KMS-11 (cell line): Measurements from ENCODE around the gene EBLN2.

Experiments
- H2AFZ ChIP-seq: fragments of 200-600 bp; sonication (generic); 2 replicates; pipeline ENCODE4 v1.6.1; 2016; ENCODE audit warnings: antibody characterized with exemption, mixed run types, low read depth
- H3K27ac ChIP-seq: fragments of 200-600 bp; sonication (generic); 2 replicates; pipeline ENCODE4 v1.6.1; 2016; ENCODE audit warnings: mild to moderate bottlenecking, mixed run types
- H3K27me3 ChIP-seq: fragments of 200-600 bp; sonication (generic); 2 replicates; pipeline ENCODE4 v1.6.1; 2017; ENCODE audit warnings: mild to moderate bottlenecking, low read depth, mixed run types, moderate library complexity; ENCODE audit not compliant: insufficient read depth
- H3K36me3 ChIP-seq: fragments of 200-600 bp; sonication (generic); 2 replicates; pipeline ENCODE4 v1.6.1; 2017; ENCODE audit warnings: mild to moderate bottlenecking, mixed run types; ENCODE audit not compliant: insufficient read depth
- H3K4me1 ChIP-seq: fragments of 200-600 bp; sonication (generic); 2 replicates; pipeline ENCODE4 v1.6.1; 2016; ENCODE audit warnings: mild to moderate bottlenecking, low read depth, mixed run types; ENCODE audit not compliant: poor library complexity, severe bottlenecking
- H3K4me2 ChIP-seq: fragments of 200-600 bp; sonication (generic); 2 replicates; pipeline ENCODE4 v1.7.0; 2016; ENCODE audit warnings: mild to moderate bottlenecking, mixed run types
- H3K4me3 ChIP-seq: fragments of 200-600 bp; sonication (generic); IDR thresholded peaks from 2 replicates; pipeline ENCODE4 v1.6.1; 2017; ENCODE audit warnings: low read depth, low read length, mixed read lengths; ENCODE audit not compliant: insufficient read depth
- H3K79me2 ChIP-seq: fragments of 200-600 bp; sonication (generic); 2 replicates; pipeline ENCODE4 v1.6.1; 2016; ENCODE audit warnings: low read depth, mixed run types; ENCODE audit not compliant: insufficient read depth
- H3K9ac ChIP-seq: fragments of 200-600 bp; sonication (generic); 2 replicates; pipeline ENCODE4 v1.6.1; 2016; ENCODE audit warnings: mild to moderate bottlenecking, mixed run types
- H4K20me1 ChIP-seq: fragments of 200-600 bp; sonication (generic); 2 replicates; pipeline ENCODE4 v1.6.1; 2016; ENCODE audit warnings: mild to moderate bottlenecking, mixed run types; ENCODE audit not compliant: insufficient read depth
- TF ChIP-seq, protein P1 (sequence below): fragments of 200-600 bp; sonication (generic); conservative IDR thresholded peaks from 2 replicates; pipeline ENCODE4 v1.6.1; 2017; ENCODE audit warnings: low read depth, mild to moderate bottlenecking, antibody characterized with exemption, low read length, moderate library complexity, mixed read lengths

EBLN2 gene

DNA sequence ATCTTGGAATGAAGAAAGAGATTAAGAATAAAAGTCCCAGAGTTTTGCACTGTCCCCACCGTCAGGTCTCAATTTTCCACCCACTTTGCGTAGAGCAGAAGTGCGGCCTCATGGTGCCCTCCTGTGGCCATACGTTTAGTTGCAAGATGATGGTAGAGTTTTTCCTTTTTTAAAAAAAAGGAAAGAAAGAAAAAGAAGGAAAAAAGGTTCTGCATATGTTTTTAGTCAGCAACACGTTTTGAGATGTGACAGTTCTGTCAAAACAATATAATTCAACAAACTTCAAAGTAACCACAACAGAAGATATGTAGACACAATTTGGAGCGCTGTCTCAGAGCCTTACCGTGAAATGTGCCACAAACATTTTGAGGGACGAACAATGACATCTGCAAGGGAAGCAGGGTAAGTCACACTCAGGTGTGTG lies 24.6 kb downstream of the EBLN2 start:
- no peak overlapping the region for H3K4me3 ChIP-seq
- H3K79me2 ChIP-seq = no peaks in the 10 kb centered on the region
- H3K4me1 ChIP-seq = peaks cover 4% of the 10 kb centered on the region
- no peak overlapping the region for H3K9ac ChIP-seq
- H3K36me3 ChIP-seq = no peaks in the 10 kb centered on the region
- H3K4me2 ChIP-seq = no peak overlapping the region
- TF ChIP-seq, protein P1, sequence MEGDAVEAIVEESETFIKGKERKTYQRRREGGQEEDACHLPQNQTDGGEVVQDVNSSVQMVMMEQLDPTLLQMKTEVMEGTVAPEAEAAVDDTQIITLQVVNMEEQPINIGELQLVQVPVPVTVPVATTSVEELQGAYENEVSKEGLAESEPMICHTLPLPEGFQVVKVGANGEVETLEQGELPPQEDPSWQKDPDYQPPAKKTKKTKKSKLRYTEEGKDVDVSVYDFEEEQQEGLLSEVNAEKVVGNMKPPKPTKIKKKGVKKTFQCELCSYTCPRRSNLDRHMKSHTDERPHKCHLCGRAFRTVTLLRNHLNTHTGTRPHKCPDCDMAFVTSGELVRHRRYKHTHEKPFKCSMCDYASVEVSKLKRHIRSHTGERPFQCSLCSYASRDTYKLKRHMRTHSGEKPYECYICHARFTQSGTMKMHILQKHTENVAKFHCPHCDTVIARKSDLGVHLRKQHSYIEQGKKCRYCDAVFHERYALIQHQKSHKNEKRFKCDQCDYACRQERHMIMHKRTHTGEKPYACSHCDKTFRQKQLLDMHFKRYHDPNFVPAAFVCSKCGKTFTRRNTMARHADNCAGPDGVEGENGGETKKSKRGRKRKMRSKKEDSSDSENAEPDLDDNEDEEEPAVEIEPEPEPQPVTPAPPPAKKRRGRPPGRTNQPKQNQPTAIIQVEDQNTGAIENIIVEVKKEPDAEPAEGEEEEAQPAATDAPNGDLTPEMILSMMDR = peak; percentile 78
- H3K27me3 ChIP-seq = no peaks in the 10 kb centered on the region
- H2AFZ ChIP-seq = no peak overlapping the region
- H4K20me1 ChIP-seq = no peaks in the 10 kb centered on the region
- H3K27ac ChIP-seq = no peak overlapping the region

- H3K4me2 ChIP-seq = no peak overlapping the region
- H3K79me2 ChIP-seq = no peaks in the 10 kb centered on the region
- H3K4me3 ChIP-seq = no peak overlapping the region
- no peak overlapping the region for H3K27ac ChIP-seq
- no peaks in the 10 kb centered on the region for H3K4me1 ChIP-seq
- H3K27me3 ChIP-seq = no peaks in the 10 kb centered on the region
- H3K36me3 ChIP-seq = no peaks in the 10 kb centered on the region
- no peak overlapping the region for H3K9ac ChIP-seq
- no peaks in the 10 kb centered on the region for H4K20me1 ChIP-seq
- TF ChIP-seq, protein P1 = no peak
- no peak overlapping the region for H2AFZ ChIP-seq
Observed at GRCh38 chr3:73094129-73094528, 32.7 kb downstream of the EBLN2 start.

DNA sequence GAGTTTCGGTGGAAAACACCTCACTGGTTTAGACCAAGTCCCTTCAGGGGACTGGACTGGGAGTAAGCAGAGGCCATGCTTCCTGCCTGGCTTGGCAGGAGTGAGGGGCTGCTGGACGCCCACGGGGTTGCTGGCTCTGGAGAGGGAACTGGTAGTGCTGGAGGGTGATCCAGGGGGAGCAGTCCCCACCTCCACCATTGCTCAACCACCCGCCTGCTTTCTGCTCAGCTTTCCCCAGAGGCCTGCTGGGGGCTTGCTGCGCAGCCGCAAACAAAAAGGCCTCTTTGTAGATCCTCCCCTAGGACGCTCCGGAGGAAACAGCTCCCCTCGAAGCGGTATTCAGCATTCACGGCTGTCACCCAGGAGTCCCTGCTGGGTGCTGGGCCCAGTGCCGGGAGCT lies 33.5 kb downstream of the EBLN2 start:
- Histone ChIP-seq H3K4me3 (no peak overlapping the region), H3K4me1 (no peaks in the 10 kb centered on the region), H3K27ac (no peak overlapping the region), H3K79me2 (no peaks in the 10 kb centered on the region), H3K27me3 (no peaks in the 10 kb centered on the region), H3K9ac (no peak overlapping the region), H2AFZ (no peak overlapping the region), H3K36me3 (no peaks in the 10 kb centered on the region), H4K20me1 (no peaks in the 10 kb centered on the region), H3K4me2 (no peak overlapping the region)
- TF ChIP-seq, protein P1 = no peak

GRCh38 chr3:73096169-73096568 lies 34.7 kb downstream of the EBLN2 start:
- H3K4me2 ChIP-seq = no peak overlapping the region
- no peaks in the 10 kb centered on the region for H3K79me2 ChIP-seq
- no peaks in the 10 kb centered on the region for H3K36me3 ChIP-seq
- TF ChIP-seq, protein P1 = no peak
- H3K27ac ChIP-seq = no peak overlapping the region
- H3K4me3 ChIP-seq = no peak overlapping the region
- H3K4me1 ChIP-seq = no peaks in the 10 kb centered on the region
- H4K20me1 ChIP-seq = no peaks in the 10 kb centered on the region
- no peaks in the 10 kb centered on the region for H3K27me3 ChIP-seq
- H2AFZ ChIP-seq = no peak overlapping the region
- no peak overlapping the region for H3K9ac ChIP-seq
